Inflammatory macrophage treated with lipopolysaccharide for 1 hour (primary cell): ENCODE measurements around the gene SCRN3.
"Not testable (repeated sequence)": the region's sequence is repeated elsewhere in the genome, so short reads cannot be mapped to it uniquely, and the experiment has no call there.

ENCODE experiments used
- DNase-seq, 2 donors: peaks; one replicate each; pipeline ENCODE4 v3.0.0-alpha.2; 2020 to 2022

The SCRN3 gene, protein sequence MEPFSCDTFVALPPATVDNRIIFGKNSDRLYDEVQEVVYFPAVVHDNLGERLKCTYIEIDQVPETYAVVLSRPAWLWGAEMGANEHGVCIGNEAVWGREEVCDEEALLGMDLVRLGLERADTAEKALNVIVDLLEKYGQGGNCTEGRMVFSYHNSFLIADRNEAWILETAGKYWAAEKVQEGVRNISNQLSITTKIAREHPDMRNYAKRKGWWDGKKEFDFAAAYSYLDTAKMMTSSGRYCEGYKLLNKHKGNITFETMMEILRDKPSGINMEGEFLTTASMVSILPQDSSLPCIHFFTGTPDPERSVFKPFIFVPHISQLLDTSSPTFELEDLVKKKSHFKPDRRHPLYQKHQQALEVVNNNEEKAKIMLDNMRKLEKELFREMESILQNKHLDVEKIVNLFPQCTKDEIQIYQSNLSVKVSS

DNA sequence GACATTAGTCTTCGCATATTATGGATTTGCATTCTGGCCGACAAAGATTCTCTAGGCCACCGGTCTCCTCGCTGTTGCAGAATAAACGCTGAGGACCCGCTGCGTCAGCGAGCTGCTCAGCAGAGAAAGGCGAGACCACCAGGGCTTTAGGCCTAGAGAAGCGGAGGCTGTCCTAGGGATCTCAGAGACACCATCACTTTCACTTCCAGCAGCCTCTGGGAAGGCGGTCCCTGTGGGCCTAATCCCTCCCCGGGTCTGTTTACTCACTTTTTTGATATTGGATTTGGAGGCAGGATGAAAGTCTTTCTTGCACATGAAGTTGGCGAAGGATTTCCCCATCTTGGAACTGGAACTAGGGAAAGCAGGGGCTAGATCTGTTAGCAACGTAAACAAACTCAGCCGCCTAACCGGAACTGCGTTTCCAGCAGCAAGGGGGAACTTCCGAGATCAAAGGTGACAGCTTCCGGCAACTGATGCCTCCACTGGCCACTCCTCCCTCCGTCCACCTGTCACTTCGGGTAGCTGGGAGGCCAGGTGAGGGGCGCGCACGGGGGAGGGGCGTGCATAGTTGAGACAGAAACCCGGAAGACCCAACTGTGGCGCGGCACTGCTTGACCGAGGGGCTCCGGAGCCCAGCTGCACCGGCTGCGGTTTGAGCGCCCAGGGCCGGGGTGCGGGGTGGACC, at the start of gene SCRN3:
TSS of gene SCRN3 (plus strand) at position 447 of the 685 bp plus-strand sequence. CDS start 2,554 bp downstream, outside the sequence.
- DNase-seq = peak; percentile 75 to 76

DNA sequence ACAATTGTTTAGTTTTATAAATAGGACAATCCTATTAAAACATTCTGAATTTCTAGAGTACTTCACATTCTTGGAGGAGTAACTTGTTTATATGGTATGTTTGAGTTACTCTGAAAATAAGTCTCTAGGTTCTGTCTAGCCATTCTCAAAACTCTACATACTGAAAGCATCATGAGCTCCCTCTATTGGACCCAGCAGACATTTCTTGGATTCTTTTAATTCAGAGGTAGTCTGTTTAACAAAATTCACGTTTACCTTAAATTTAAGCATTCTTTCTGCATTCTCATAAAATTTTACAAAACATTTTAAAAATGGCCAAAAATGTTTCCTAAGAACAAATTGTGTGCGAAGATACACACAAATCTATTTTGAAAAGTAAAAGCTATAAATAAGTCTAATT, 45.5 kb upstream of the SCRN3 start:
- no peak for DNase-seq

DNA sequence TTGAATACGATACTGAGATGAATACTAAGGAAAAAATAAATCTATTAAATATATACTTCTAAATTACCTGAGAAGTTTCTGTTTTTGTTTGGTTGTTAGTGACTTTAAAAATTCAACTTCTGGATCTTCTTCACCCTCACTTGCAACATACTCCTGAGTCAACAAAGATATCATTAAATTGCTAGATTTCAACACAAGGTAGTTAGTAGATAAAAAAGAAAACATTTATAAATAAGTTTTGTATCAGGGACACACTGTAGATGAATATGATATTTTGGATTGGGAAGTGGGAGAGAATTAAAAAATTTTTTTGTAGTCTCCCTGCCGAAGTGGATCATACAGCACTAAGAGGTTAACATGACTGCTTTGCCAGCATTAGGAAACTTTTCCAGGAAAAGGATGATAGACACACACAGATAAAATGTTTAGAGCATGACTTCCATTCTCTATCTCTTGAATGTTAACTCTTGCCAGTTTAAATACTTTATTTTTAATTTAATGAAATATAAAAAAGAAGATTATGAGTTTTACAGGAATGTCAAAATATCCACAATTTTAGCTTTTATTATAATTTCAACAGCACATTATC, 44.8 kb upstream of the SCRN3 start:
- DNase-seq = no peak

DNA sequence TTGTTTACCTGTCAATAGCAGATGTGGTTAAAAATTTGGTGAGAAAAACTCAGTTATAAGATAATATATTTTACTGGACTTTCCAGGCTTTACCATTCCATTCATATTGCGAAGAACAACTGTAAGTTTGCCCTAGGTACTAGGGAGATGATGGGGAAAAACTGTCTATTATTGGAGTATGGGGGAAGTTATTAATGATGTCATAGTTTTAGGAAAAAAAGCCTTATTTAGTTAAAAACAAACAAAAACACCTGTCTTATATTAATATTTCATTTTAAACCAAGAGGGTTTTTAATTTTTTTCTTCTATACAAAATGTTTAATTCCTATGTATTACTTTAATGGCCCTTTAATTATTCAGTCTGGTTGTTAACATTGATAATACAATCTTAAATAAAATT, 42.5 kb upstream of the SCRN3 start:
- DNase-seq = no peak

DNA sequence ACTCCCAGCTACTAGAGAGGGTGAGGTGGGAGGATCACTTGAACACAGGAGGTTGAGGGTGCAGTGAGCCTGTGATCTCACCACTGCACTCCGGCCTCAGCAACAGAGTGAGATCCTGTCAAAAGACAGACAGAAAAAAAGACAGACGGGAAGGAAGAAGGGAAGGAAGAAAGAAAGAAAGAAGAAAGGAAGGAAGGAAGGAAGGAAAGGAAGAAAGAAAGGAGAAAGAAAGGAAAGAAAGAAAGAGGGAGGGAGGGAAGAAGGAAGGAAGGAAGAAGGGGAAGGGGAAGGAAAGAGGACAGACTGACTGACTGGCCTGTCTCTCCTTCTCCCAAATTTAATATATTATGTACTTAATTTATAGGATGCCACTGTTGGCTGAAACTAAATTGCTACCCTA, 39.2 kb upstream of the SCRN3 start:
- DNase-seq = no peak

DNA sequence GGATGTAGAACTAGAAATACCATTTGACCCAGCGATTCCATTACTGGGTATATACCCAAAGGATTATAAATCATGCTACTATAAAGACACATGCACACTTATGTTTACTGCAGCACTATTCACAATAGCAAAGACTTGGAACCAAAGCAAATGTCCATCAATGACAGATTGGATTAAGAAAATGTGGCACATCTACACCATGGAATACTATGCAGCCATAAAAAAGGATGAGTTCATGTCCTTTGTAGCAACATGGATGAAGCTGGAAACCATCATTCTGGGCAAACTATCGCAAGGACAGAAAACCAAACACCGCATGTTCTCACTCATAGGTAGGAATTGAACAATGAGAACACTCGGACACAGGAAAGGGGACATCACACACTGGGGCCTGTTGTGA, 35.9 kb upstream of the SCRN3 start:
- DNase-seq = not testable (repeated sequence)

DNA sequence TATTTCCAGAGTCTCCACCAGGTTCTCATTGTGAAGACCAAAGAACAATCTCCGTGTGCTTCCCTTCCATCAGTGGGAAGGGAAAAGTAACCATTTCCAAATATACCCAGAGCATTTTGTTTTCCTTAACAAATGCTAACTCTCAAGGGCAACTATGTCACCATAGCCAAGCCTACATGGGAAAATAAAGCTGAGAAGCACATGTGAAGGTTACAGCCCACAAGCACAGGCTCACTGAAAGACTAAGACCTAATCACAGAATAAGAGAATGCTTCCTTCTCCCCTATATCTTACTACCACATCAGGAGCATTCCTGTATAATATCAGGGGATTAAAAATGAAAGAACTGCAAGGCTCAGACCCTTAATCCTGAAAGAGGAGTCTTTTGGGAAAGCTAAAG, 32.6 kb upstream of the SCRN3 start:
- no peak for DNase-seq

DNA sequence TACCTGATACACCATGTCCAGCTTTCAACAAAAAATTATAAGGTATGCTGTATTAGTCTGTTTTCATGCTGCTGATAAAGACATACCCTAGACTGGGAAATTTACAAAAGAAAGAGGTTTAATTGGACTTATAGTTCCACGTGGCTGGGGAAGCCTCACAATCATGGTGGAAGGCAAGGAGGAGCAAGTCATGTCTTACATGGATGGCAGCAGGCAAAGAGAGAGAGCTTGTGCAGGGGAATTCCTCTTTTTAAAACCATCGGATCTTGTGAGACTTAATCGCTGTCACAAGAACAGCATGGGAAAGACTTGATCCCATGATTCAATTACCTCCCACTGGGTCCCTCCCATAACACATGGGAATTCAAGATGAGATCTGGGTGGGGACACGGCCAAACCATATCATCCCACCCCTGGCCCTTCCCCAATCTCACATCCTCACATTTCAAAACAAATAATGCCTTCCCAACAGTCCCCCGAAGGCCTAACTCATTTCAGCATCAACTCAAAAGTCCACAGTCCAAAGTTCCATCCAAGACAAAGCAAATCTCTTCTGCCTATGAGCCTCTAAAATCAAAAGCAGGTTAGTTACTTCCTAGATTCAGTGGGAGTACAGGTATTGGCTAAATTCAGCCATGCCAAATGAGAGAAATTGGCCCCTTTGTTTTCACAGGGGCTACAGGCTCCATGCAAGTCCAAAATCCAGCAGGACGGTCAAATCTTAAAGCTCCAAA, 31.9 kb upstream of the SCRN3 start:
- DNase-seq = peak in 1 of 2 donors; percentile 81

DNA sequence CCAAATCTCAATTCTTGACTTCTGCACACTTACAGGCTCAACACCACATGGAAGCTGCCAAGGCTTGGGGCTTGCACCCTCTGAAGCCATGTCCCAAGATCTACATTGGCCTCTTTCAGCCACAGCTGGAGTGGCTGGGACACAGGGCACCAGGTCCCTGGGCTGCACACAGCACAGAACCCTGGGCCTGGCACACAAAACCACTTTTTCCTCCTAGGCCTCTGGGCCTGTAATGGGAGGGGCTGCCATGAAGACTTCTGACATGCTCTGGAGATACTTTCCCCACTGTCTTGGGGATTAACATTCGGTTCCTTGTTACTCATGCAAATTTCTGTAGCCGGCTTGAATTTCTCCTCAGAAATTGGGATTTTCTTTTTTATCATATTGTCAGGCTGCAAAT, 30.9 kb upstream of the SCRN3 start:
- no peak for DNase-seq

DNA sequence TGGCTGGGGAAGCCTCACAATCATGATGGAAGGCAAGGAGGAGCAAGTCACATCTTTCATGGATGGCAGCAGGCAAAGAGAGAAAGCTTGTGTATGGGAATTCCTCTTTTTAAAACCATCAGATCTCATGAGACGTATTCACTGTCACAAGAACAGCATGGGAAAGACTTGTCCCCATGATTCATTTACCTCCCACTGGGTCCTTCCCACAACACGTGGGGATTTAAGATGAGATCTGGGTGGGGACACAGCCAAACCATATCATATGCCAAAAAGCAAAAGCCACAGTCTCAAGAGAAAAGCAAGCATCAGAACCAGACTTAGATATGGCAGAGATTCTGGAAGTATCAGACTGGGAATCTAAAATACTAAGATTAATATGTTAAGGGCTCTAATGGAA, 30.0 kb upstream of the SCRN3 start:
- peak; percentile 57 to 91 for DNase-seq

DNA sequence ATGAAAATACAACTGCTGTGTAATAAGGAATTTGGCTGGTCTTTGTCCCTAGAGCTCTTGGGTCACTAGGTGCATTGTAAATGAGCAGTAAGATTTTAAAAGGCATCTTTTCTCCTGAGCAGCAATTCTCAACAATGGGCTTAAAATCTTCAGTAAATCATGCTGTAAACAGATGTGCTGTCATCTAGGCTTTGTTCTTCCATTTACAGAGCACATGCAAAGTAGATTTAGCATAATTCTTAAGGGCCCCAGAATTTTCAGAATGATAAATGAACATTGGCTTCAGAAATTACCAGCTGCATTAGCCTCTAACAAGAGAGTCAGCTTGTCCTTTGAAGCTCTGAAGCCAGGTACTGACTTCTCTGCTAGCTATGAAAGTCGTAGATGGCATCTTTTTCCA, 26.8 kb upstream of the SCRN3 start:
- DNase-seq = no peak

DNA sequence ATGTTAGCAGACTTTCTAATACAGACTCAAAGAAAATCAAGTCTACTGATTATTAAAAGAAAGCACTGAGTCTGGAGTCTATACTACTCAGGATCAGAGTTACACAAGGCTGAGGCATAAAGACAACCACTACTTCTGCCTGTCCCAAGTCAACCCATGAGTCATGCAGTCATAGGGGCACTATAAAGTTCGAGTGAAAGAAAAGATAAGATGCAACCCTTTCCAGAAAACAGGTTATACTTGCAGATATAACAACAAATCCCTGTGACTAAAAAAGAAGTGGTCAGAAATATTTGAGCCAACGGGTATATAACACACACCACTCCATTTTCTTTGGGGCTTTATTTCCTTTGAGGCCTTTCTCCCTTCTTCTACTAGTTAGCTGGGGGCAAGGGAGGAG, 18.6 kb upstream of the SCRN3 start:
- DNase-seq = peak in 1 of 2 donors; percentile 52

DNA sequence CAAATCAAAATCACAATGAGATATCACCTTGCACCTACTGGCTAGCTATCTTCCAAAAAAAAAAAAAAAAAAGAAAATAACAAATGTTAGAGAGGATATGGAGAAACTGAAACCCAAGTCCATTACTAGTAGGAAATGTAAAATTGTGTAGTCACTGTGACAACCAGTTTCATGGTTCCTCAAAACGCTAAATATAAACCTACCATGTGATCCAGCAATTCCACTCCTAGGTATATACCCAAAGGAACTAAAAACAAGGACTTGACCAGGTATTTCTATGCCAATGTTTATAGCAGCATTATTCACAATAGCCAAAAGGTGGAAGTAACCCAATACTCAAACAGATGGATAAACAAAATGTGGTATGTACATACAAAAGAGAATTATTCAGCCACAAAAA, 11.7 kb upstream of the SCRN3 start:
- DNase-seq = peak; percentile 69 to 73

DNA sequence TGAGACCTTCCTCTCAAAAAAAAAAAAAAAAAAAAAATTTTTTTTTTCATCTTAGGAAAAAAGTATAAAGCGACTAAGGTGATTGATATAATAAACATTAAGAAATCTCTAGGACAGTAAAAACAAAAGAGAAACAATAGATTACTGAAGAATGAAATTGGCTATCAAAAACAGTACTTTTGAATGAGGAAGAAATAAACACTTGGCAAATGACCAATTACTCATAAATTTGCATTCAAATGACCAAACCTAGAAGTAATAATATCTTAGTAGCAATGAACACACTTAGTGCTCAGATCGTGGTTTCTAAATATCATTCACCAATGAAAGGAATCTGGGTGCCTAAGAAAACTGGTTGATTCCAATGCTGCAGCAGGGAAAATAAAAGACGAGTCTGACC, 10.3 kb upstream of the SCRN3 start:
- DNase-seq = peak in 1 of 2 donors; percentile 40

DNA sequence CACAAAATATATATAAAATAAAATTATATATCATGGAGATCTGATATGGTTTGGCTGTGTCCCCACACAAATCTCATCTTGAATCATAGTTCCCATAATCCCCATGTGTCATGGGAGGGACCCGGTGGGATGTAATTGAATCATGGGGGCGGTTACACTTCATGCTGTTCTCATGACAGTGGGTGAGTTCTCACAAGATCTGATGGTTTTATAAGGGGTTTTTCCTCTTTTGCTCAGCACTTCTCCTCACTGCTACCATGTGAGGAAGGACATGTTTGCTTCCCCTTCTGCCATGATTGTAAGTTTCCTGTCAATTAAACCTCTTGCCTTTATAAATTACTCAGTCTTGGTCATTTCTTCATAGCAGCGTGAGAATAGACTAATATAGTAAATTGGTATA, 6.8 kb upstream of the SCRN3 start:
- DNase-seq = peak; percentile 73 to 84

DNA sequence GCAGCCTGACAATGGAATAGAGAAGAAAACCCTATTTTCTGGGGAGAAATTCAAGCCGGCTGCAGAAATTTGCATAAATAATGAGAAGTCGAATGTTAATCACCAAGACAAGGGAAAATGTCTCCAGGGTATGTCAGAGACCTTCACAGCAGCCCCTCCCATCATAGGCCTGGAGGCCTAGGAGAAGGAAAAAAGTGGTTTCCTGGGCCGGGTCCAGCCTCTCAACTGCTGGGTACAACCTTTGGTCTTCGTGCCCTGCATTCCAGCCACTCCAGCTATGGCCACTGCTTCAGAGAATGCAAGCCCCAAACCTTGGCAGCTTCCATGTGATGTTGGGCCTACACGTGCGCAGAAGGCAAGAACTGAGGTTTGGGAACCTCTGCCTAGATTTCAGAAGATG, 6.0 kb upstream of the SCRN3 start:
- DNase-seq = no peak

DNA sequence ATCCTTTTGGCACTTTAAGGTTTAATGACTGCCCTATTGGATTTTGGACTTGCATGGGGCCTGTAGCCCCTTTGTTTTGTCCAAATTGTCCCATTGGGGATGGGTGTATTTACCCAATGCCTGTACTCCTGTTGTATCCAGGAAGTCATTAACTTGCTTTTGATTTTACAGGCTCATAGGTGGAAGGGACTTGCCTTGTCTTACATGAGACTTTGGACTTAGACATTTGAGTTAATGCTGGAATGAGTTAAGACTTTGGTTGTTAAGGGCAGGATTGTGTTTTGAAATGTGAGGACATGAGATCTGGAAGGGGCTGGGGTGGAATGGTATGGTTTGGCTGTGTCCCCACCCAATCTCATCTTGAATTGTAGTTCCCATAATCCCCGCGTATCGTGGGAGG, 5.2 kb upstream of the SCRN3 start:
- not testable (repeated sequence) for DNase-seq

DNA sequence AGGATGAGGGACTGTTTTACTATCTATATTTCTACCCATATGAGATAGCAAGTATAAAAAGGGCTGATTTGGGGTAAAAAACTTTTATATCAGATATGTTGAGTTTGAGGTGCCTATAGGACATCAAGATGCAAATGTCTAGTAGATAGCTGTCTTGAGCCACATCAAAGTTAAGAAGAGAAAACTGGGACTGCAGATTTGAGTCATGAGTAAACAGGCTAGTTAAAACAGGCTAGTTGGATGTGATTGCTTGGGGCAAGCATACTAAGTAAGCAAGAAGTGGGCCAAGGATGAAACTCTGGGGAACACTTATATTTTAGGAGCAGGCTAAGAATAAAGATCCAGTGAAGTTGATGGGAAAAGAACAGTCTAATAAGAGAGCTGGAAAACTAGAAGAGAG, 2.8 kb upstream of the SCRN3 start:
- no peak for DNase-seq

DNA sequence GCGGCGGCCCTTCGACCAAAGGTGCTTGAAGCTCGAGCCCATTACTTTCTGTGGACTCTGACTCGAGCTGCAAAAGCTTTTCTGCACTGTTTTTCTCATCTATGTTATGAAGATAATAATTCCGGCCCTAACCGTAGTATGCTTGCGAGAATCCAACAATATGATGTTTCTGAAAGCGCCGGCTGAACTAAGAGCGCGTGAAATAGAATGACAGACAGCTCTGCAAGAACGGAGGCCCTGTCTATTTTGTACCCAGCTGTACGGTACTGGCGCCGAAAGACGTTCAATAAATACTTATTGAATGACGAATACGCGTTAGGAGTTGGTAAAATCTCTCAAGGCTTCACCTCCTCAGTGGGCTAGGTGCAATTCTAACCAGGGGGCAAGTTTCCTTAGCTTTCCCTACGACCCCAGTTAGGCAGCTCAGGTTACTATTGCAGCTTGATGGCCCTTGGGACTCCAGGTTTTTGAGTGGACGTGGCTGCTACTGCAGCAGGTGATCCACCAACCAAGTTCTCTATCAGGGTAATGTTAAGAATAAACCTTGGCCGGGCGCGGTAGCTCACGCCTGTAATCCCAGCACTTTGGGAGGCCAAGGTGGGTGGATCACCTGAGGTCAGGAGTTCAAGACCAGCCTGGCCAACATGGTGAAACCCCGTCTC, 570 bp downstream of the SCRN3 start:
- no peak for DNase-seq

DNA sequence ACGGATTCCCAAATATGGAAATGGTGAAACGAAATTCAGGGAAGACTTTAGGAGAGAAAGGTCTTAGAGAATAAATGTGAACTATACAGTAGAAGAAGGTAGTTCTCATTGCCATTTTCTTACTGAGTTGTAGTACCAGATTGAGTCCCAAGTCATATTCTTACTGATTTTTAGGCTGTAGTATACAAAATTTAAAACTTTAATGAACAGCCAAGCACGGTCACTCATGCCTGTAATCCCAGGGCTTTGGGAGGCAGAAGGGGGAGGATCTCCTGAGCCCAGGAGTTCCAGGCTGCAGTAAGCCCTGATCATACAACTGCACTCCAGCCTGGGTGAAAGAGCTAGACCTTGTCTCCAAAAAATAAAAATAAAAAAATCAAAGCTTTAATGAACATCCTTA, 2.2 kb downstream of the SCRN3 start:
- no peak for DNase-seq

DNA sequence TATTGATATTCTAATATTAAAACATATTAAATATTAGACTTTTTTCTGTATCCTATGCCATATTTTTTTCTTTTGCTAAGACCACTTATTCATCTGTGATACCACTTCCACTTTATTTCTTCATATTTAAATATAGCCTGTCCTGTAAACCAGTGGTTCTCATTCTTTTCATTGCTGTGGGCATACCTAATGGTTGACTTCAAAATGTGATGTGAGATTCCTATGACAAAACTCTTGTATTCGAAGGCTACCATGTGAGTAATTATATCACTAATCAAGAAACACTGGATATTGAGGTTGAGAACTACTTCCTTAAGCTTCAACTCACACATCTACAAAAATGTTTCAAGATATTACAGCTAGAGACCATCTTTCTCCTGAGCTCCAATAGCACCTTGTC, 3.6 kb downstream of the SCRN3 start:
- no peak for DNase-seq

DNA sequence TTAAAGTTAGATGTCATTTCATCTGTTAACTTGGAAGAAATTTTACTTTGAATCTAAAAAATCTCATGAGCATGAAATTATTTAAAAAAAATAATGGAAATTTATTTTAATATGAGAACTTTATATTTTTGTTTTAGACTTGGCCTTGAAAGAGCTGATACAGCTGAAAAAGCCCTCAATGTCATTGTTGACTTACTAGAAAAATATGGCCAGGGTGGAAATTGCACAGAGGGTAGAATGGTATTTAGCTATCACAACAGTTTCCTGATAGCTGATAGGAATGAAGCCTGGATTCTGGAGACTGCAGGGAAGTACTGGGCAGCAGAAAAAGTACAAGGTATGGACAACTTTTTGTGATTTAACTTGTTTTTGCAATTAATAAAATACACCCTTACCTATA, 5.3 kb downstream of the SCRN3 start:
- DNase-seq = no peak

DNA sequence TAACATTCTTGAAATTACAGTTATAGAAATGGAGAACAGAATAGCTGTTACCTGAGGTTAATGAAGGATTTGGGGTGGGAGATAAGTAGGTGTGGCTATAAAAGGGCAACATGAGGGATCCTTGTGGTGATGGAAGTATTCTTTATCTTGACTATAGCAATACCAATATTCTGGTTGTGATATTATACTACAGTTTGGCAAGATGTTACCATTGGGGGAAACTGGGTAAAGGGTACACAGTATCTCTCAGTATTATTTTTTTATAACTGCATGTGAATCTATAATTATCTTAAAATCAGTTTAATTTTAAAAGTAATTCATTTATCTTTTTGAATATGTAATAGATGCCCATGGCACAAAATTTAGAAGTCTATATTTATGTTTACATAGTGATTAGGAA, 8.1 kb downstream of the SCRN3 start:
- DNase-seq = no peak
